Endodermal cell (in vitro differentiated cells): ENCODE data around the gene PANK1. TPM values are rescaled to one million over a fixed set of nuclear protein-coding genes. Genes with fewer than 3 reads are reported as not detected.

Experiments
- DNase-seq: peaks from one replicate; pipeline ENCODE4 v3.0.0-alpha.2; 2017
- H3K27ac ChIP-seq: 2 replicates; pipeline ENCODE4 v1.5.1; 2013; ENCODE audit warnings: mild to moderate bottlenecking, low read depth, low read length, moderate library complexity
- H3K27me3 ChIP-seq: 2 replicates; pipeline ENCODE4 v1.6.1; 2013; ENCODE audit warnings: mild to moderate bottlenecking, low read length, moderate library complexity; ENCODE audit not compliant: insufficient read depth, control insufficient read depth, poor library complexity, severe bottlenecking
- H3K36me3 ChIP-seq: 2 replicates; pipeline ENCODE4 v1.7.0; 2013; ENCODE audit warnings: mild to moderate bottlenecking, low read length, moderate library complexity; ENCODE audit not compliant: control insufficient read depth, insufficient read depth
- H3K4me1 ChIP-seq: one replicate; pipeline ENCODE4 v1.7.0; 2013; ENCODE audit warnings: low read length; ENCODE audit not compliant: control insufficient read depth, insufficient read depth
- H3K4me3 ChIP-seq: 2 replicates; pipeline ENCODE4 v1.5.1; 2013; ENCODE audit warnings: mild to moderate bottlenecking, low read length, moderate library complexity
- H3K9ac ChIP-seq: 2 replicates; pipeline ENCODE4 v1.6.1; 2013; ENCODE audit warnings: mild to moderate bottlenecking, low read length, moderate library complexity; ENCODE audit not compliant: poor library complexity, severe bottlenecking; ENCODE audit errors: extremely low read depth
- H3K9me3 ChIP-seq: 2 replicates; pipeline ENCODE4 v1.6.1; 2013; ENCODE audit warnings: mild to moderate bottlenecking, low read length, moderate library complexity; ENCODE audit not compliant: control insufficient read depth
- H3K27ac Mint-ChIP-seq: 2 replicates; pipeline ENCODE4 v1.8.0; 2020; ENCODE audit warnings: mixed read lengths
- H3K27me3 Mint-ChIP-seq: 2 replicates; pipeline ENCODE4 v1.8.0; 2021; ENCODE audit warnings: mild to moderate bottlenecking, mixed read lengths; ENCODE audit not compliant: insufficient read depth
- H3K36me3 Mint-ChIP-seq: 2 replicates; pipeline ENCODE4 v1.8.0; 2020; ENCODE audit warnings: low read depth, mixed read lengths
- H3K4me1 Mint-ChIP-seq: 2 replicates; pipeline ENCODE4 v1.8.0; 2020; ENCODE audit warnings: mixed read lengths
- H3K4me3 Mint-ChIP-seq: 2 replicates; pipeline ENCODE4 v1.8.0; 2020; ENCODE audit warnings: mild to moderate bottlenecking, moderate library complexity, mixed read lengths
- H3K9me3 Mint-ChIP-seq: 2 replicates; pipeline ENCODE4 v1.8.0; 2020; ENCODE audit warnings: mild to moderate bottlenecking, mixed read lengths
- CTCF ChIP-seq: fragments of 200-600 bp; sonication (generic); conservative IDR thresholded peaks from 2 replicates; pipeline ENCODE4 v1.5.0; 2021; ENCODE audit warnings: antibody characterized with exemption, mild to moderate bottlenecking
- WGBS, 2 experiments: methylation state at CpG; one replicate each; pipeline versions ENCODE4 v1.1.5 to v1.1.7; 2013; ENCODE audit warnings: missing lambda C conversion rate in 2 of 2, mixed read lengths in 1 of 2; ENCODE audit not compliant: insufficient coverage in 1 of 2, insufficient read length in 1 of 2; 5-methylcytosine and 5-hydroxymethylcytosine counted together
- total RNA-seq, 2 donors: library from RNA; stranded (reverse); fragmentation: NEBNext Ultra II Directional in 1 of 2; extraction: Animal tissue kit (Norgen Biotek cat#: 25700) in 1 of 2; gene quantifications; 2 replicates in 1 of 2; 3 replicates in 1 of 2; pipeline ENCODE4 v1.2.1, GENCODE V29; 2021

The PANK1 gene
- total RNA-seq, 2 donors from 2014 or later: 23.4 to 28.8 TPM

- no peak overlapping the region for H3K9ac ChIP-seq
- peaks cover 36% of the 10 kb centered on the region for H3K36me3 Mint-ChIP-seq
- H3K27ac ChIP-seq: no peak overlapping the region
- H3K4me3 ChIP-seq: no peak overlapping the region
- peaks cover 12% of the 10 kb centered on the region for H3K4me1 Mint-ChIP-seq
- no peaks in the 10 kb centered on the region for H3K9me3 Mint-ChIP-seq
- H3K27ac Mint-ChIP-seq: no peak overlapping the region
- H3K36me3 ChIP-seq: peaks cover 19% of the 10 kb centered on the region
- no peaks in the 10 kb centered on the region for H3K27me3 ChIP-seq
- no peak overlapping the region for H3K4me3 Mint-ChIP-seq
- H3K4me1 ChIP-seq: no peaks in the 10 kb centered on the region
- no peak for TF ChIP-seq CTCF
- no peaks in the 10 kb centered on the region for H3K27me3 Mint-ChIP-seq
- DNase-seq: no peak
- no peaks in the 10 kb centered on the region for H3K9me3 ChIP-seq
Measured at GRCh38 chr10:89633484-89633883, 11.6 kb downstream of the PANK1 start.

DNA sequence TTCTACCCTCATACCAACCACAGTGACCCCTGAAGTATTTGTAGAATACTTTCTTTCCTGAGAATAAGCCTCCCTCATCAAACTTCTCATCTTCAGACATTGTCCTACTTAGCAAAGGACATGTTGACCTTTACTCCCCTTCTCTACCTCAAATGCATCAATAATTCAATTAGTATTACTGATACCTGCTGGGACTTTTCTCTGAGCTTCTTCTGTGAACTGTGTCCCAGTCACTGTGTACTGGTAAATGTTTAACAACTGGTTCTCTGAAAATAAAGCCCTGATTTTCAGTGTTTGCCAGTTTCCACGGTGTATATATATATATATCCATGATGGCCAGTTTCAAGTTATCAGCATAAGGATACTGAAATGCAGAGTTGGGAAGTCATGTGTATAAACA, 12.2 kb downstream of the PANK1 start:
- Histone ChIP-seq H3K9me3 (no peaks in the 10 kb centered on the region), H3K36me3 (peaks cover 19% of the 10 kb centered on the region), H3K4me1 (no peaks in the 10 kb centered on the region), H3K4me3 (no peak overlapping the region), H3K27ac (no peak overlapping the region), H3K9ac (no peak overlapping the region), H3K27me3 (no peaks in the 10 kb centered on the region)
- H3K27me3 Mint-ChIP-seq: no peaks in the 10 kb centered on the region
- peaks cover 12% of the 10 kb centered on the region for H3K4me1 Mint-ChIP-seq
- H3K4me3 Mint-ChIP-seq: no peak overlapping the region
- no peak for DNase-seq
- no peaks in the 10 kb centered on the region for H3K9me3 Mint-ChIP-seq
- H3K27ac Mint-ChIP-seq: no peak overlapping the region
- H3K36me3 Mint-ChIP-seq: peaks cover 31% of the 10 kb centered on the region
- no CpG with 5 or more reads among the region's 1 CpG for WGBS, 2 experiments
- TF ChIP-seq CTCF: no peak

DNA sequence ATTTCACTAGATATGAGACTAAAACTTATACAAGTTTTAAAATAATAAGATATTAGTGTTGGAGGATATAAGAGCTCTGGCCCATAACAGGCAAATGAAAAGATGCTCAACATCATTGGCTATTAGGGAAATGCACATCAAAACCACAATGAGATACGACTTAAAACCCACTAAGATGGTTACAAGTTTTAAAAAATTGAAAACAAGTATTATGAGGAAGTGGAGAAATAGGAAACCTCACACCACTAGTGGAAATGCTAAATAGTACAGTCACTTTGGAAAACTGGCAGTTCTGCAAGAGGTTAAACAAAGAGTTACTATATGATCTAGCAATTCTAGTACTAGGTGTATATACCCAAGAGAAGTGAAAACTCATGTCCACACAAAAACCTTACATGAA, 17.2 kb downstream of the PANK1 start:
- TF ChIP-seq CTCF: no peak
- DNase-seq: no peak
- H3K27me3 Mint-ChIP-seq: no peaks in the 10 kb centered on the region
- Histone ChIP-seq H3K36me3 (no peaks in the 10 kb centered on the region), H3K27me3 (no peaks in the 10 kb centered on the region), H3K9ac (no peak overlapping the region), H3K4me3 (no peak overlapping the region), H3K27ac (no peak overlapping the region), H3K9me3 (peaks cover 3% of the 10 kb centered on the region), H3K4me1 (peaks cover 5% of the 10 kb centered on the region)
- peaks cover 19% of the 10 kb centered on the region for H3K36me3 Mint-ChIP-seq
- H3K4me1 Mint-ChIP-seq: peaks cover 15% of the 10 kb centered on the region
- no peak overlapping the region for H3K4me3 Mint-ChIP-seq
- no peak overlapping the region for H3K27ac Mint-ChIP-seq
- H3K9me3 Mint-ChIP-seq: peaks cover 11% of the 10 kb centered on the region
- WGBS, 2 experiments: 88% methylated on average over 1 of the region's 1 CpG; no CpG with 5 or more reads in 1 of the 2 experiments
